Ramos (cell line): ENCODE data around the gene PDZD4.

Experiments
- in situ Hi-C: fragments of 300-500 bp; cut with MboI; formaldehyde crosslinking; loops from one replicate; pipeline ENCODE4 v1.14.3; 2022; ENCODE audit warnings: low sequenced_read_pairs; ENCODE audit not compliant: unreplicated experiment

PDZD4 gene

GRCh38 chrX:153765138-153766079 is 64.9 kb downstream of the PDZD4 start:
- in situ Hi-C loops, result loop anchor here (10.0 kb wide), 1 partner anchor 189 kb away; no protein-coding TSS in a partner anchor

- in situ Hi-C loops, result loop anchor here (10.0 kb wide), 1 partner anchor 190 kb away; no protein-coding TSS in a partner anchor
Observed at GRCh38 chrX:153764786-153765137, 65.6 kb downstream of the PDZD4 start.

- in situ Hi-C loops, result loop anchor here (10.0 kb wide), 1 partner anchor 191 kb away; no protein-coding TSS in a partner anchor
Observed at GRCh38 chrX:153763989-153764755, 66.2 kb downstream of the PDZD4 start, which contains the start of gene PLXNB3. Gene PLXNB3, plus strand, starts transcription at chrX:153764249. Its CDS starts 1,287 bp downstream, at chrX:153765536.

- in situ Hi-C loops, result loop anchor here (10.0 kb wide), 1 partner anchor 191 kb away; no protein-coding TSS in a partner anchor
Observed at GRCh38 chrX:153763298-153763932, 66.9 kb downstream of the PDZD4 start.

DNA sequence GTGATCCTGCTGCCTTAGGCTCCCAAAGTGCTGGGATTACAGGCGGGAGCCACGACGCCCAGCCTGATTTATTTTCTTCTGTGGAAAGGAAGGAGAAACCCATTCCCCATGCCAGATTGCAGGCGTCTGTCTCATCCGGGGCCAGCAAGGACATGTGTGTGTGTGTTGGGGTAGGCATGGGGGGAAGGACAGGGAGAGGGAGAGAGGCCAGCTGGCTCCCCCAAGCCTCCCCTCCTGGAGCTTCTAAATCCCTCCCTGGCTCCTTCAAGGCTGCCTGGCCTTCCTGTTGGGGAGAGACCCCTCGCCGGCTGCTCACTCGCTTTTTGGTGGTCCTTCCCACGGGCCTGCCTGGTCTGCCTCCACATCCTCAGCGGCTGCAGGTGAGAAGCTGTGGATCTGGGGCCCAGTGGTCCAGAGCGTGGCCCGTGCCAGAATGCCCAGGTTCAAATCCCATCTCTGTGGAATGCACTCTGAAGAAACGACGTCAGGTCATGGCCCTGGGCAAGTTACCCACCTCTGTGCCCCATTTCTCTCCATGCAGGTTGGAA is 67.6 kb downstream of the PDZD4 start:
- in situ Hi-C loops, result loop anchor here (10.0 kb wide), 1 partner anchor 192 kb away; no protein-coding TSS in a partner anchor

DNA sequence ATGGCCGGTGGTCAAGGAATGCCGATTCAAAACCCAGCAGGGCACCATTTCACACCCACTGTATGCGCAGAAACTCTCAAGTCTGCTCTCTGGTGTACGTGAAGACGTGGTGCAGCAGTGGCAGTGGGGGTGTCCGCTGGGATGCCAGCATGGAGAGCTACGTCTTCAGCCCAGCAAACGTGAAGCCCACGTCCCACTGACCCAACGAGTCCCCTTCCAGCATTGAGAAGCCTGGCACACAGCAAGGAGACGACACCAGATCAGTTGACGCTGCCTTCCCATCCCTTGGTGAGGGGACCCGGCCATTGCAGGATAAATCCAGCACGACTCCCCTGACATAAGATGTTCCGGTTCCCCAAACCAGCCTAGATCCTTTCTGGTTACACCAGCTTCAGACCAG is 68.5 kb downstream of the PDZD4 start:
- in situ Hi-C loops, result loop anchor here (10.0 kb wide), 1 partner anchor 193 kb away; no protein-coding TSS in a partner anchor

DNA sequence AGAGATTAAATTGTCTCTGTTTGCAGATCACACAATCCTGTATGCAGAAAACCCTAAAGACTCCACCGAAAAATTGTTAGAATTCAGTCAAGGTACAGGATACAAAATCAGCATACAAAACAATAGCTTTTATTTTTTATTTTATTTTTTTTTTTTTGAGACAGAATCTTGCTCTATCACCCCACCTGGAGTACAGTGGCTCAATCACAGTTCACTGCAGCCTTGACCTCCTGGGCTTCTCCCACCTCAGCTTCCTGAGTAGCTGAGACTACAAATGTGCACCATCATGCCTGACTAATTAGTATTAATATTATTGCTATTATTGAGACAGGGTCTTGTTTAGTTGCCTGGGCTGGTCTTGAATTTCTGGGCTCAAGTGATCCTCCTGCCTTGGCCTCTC is 75.2 kb downstream of the PDZD4 start:
- in situ Hi-C loops, result no loop called here
